Tibial artery (tissue), 4 donors: ENCODE data around the gene SMIM10.

Experiments
- DNase-seq, 2 donors: peaks; one replicate each; pipeline ENCODE4 v3.0.0-alpha.2; 2019
- H3K27ac ChIP-seq, 2 donors: fragments of 200-600 bp; sonication (generic) in 1 of 2; 1 replicate in 1 of 2; 2 replicates in 1 of 2; pipeline ENCODE4 v1.5.1; 2018 to 2019; ENCODE audit warnings: mild to moderate bottlenecking in 1 of 2
- H3K27me3 ChIP-seq, 2 donors: fragments of 200-600 bp; sonication (generic) in 1 of 2; one replicate each; pipeline versions ENCODE4 v1.5.1 to v1.6.0; 2016 to 2019
- H3K36me3 ChIP-seq, 3 donors: fragments of 200-600 bp; sonication (generic) in 2 of 3; one replicate each; pipeline ENCODE4 v1.5.1; 2016 to 2019; ENCODE audit warnings: mild to moderate bottlenecking in 2 of 3
- H3K4me1 ChIP-seq, 4 donors: fragments of 200-600 bp; sonication (generic) in 2 of 4; 1 replicate in 3 of 4; 2 replicates in 1 of 4; pipeline ENCODE4 v1.5.1; 2016 to 2019
- H3K4me3 ChIP-seq, 2 donors: fragments of 200-600 bp; sonication (generic) in 1 of 2; 1 replicate in 1 of 2; 2 replicates in 1 of 2; pipeline ENCODE4 v1.5.1; 2018 to 2019; ENCODE audit warnings: mild to moderate bottlenecking in 2 of 2
- H3K9me3 ChIP-seq, 3 donors: fragments of 200-600 bp; sonication (generic) in 1 of 3; one replicate each; pipeline ENCODE4 v1.5.1; 2016 to 2019
- CTCF ChIP-seq, 2 experiments: fragments of 200-600 bp in 1 of 2; fragments of 450-650 bp in 1 of 2; IDR thresholded peaks; one replicate each; pipeline ENCODE4 v1.5.1; 2017 to 2019; ENCODE audit warnings: antibody characterized with exemption in 2 of 2, mild to moderate bottlenecking in 1 of 2, moderate library complexity in 1 of 2
- intact Hi-C: fragments of 100-400 bp; cut with DNase I; formaldehyde crosslinking; loops from one replicate; pipeline ENCODE4 v1.15.0; 2023; ENCODE audit warnings: low total_unique reads

SMIM10 gene

GRCh38 chrX:134985479-134985878, 5.3 kb upstream of the SMIM10 start:
- intact Hi-C loops: no loop called here
- H3K4me3 ChIP-seq: no peak overlapping the region
- no peaks in the 10 kb centered on the region for H3K36me3 ChIP-seq
- no peaks in the 10 kb centered on the region for H3K4me1 ChIP-seq
- H3K27me3 ChIP-seq: no peaks in the 10 kb centered on the region
- H3K9me3 ChIP-seq: no peaks in the 10 kb centered on the region
- no peak for DNase-seq
- no peak for TF ChIP-seq CTCF (IDR thresholded peaks at IDR 0.05)
- no peak overlapping the region for H3K27ac ChIP-seq

GRCh38 chrX:134990475-134990800, 353 bp upstream of the SMIM10 start:
- intact Hi-C loops: no loop called here
- no peaks in the 10 kb centered on the region for H3K36me3 ChIP-seq
- peak overlapping the region; percentile 53 to 79 for H3K27ac ChIP-seq
- H3K9me3 ChIP-seq: no peaks in the 10 kb centered on the region
- H3K4me1 ChIP-seq: peaks cover 0 to 13% (median 0%) of the 10 kb centered on the region in 4 donors
- H3K4me3 ChIP-seq: peak overlapping the region; percentile 63 to 64
- H3K27me3 ChIP-seq: no peaks in the 10 kb centered on the region
- TF ChIP-seq CTCF (IDR thresholded peaks at IDR 0.05): no peak
- DNase-seq: no peak

GRCh38 chrX:134997646-134998045, 6.9 kb downstream of the SMIM10 start:
- intact Hi-C loops: no loop called here
- TF ChIP-seq CTCF (IDR thresholded peaks at IDR 0.05): no peak
- peak overlapping the region; percentile 74 to 84 for H3K27ac ChIP-seq

DNA sequence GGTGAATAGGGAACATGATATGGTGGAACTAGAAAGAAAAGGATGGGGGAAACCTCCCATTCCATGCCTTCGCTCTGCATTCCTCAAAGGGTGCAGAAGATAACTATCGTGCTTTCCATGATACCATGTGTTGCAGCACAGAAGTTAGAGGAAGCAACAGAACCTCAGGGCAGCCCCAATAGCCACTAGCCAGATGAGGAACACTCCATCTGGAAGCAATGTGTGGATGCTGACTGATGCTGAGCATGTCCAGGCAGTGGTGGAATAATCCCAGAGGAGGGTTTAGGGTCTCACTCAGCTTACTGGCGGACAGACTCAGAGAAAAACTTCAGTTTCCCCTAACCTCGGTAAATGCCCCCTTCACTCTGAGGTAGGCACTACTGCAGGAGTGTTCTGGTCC, 7.5 kb downstream of the SMIM10 start:
- Histone ChIP-seq H3K36me3 (no peaks in the 10 kb centered on the region), H3K4me3 (no peak overlapping the region), H3K9me3 (no peaks in the 10 kb centered on the region), H3K4me1 (peaks cover 0 to 44% (median 0%) of the 10 kb centered on the region in 4 donors), H3K27ac (peak overlapping the region; percentile 74 to 84), H3K27me3 (no peaks in the 10 kb centered on the region)
- DNase-seq: no peak
- TF ChIP-seq CTCF (IDR thresholded peaks at IDR 0.05): no peak
- intact Hi-C loops: no loop called here

More at GRCh38 chrX:134997646-134998045, 6.9 kb downstream of the SMIM10 start:
- Histone ChIP-seq H3K36me3 (no peaks in the 10 kb centered on the region), H3K4me1 (peaks cover 0 to 50% (median 0%) of the 10 kb centered on the region in 4 donors), H3K9me3 (no peaks in the 10 kb centered on the region), H3K27me3 (no peaks in the 10 kb centered on the region), H3K4me3 (no peak overlapping the region)
- no peak for DNase-seq

- Histone ChIP-seq H3K9me3 (no peaks in the 10 kb centered on the region), H3K27me3 (no peaks in the 10 kb centered on the region), H3K4me1 (peaks cover 0 to 44% (median 0%) of the 10 kb centered on the region in 4 donors), H3K27ac (peak overlapping the region; percentile 74 to 84), H3K36me3 (no peaks in the 10 kb centered on the region), H3K4me3 (no peak overlapping the region)
- no peak for DNase-seq
- intact Hi-C loops: no loop called here
- TF ChIP-seq CTCF (IDR thresholded peaks at IDR 0.05): peak; percentile 43 to 48
Measured at GRCh38 chrX:134999469-134999868, 8.7 kb downstream of the SMIM10 start.

GRCh38 chrX:135000516-135000915, 9.7 kb downstream of the SMIM10 start:
- Histone ChIP-seq H3K9me3 (no peaks in the 10 kb centered on the region), H3K36me3 (no peaks in the 10 kb centered on the region), H3K4me3 (no peak overlapping the region), H3K27me3 (no peaks in the 10 kb centered on the region), H3K4me1 (peaks cover 0 to 43% (median 0%) of the 10 kb centered on the region in 4 donors), H3K27ac (peak overlapping the region; percentile 74 to 84)
- no peak for DNase-seq
- intact Hi-C loops: no loop called here
- TF ChIP-seq CTCF (IDR thresholded peaks at IDR 0.05): no peak
